Colonic mucosa (tissue), 4 donors: ENCODE measurements around the gene JAZF1. TPM values are rescaled to one million over a fixed set of nuclear protein-coding genes. Genes with fewer than 3 reads are reported as not detected.

Experiments
- DNase-seq: peaks from one replicate; pipeline ENCODE4 v3.0.0-alpha.2; 2020
- H3K27ac ChIP-seq: fragments of 200-600 bp; one replicate; pipeline ENCODE4 v1.8.0; 2021
- H3K27me3 ChIP-seq: fragments of 200-600 bp; one replicate; pipeline ENCODE4 v1.8.0; 2021
- H3K36me3 ChIP-seq: fragments of 200-600 bp; one replicate; pipeline ENCODE4 v1.8.0; 2021
- H3K4me1 ChIP-seq: fragments of 200-600 bp; one replicate; pipeline ENCODE4 v1.8.0; 2021; ENCODE audit warnings: mild to moderate bottlenecking
- H3K4me3 ChIP-seq: fragments of 200-600 bp; one replicate; pipeline ENCODE4 v1.8.0; 2021
- H3K9ac ChIP-seq, 2 donors: one replicate each; pipeline ENCODE4 v1.7.0; 2013; ENCODE audit warnings: control low read depth in 2 of 2, low read depth in 2 of 2, low read length in 2 of 2
- H3K9me3 ChIP-seq: fragments of 200-600 bp; one replicate; pipeline ENCODE4 v1.8.0; 2021
- intact Hi-C: fragments of 100-400 bp; cut with DNase I; formaldehyde crosslinking; loops from one replicate; pipeline ENCODE4 v1.14.1; 2022
- total RNA-seq, 2 donors: library from RNA; stranded (reverse); fragmentation: NEBNext Ultra II Directional in 1 of 2; extraction: Animal tissue kit (Norgen Biotek cat#: 25700) in 1 of 2; gene quantifications; one replicate each; pipeline ENCODE4 v1.2.1, GENCODE V29; 2021
- TF ChIP-seq, protein P1 (sequence below): fragments of 200-600 bp; IDR thresholded peaks from one replicate; pipeline ENCODE4 v1.8.0; 2022; ENCODE audit warnings: antibody characterized with exemption, mild to moderate bottlenecking
- donor health status: healthy.
- donor health status: DM: no; HTN: no; CAD: no.
- donor health status: DM: no; HTN: no; CAD: no.

Gene JAZF1
- total RNA-seq, 2 donors from 2014 or later: 1.8 to 10.1 TPM

DNA sequence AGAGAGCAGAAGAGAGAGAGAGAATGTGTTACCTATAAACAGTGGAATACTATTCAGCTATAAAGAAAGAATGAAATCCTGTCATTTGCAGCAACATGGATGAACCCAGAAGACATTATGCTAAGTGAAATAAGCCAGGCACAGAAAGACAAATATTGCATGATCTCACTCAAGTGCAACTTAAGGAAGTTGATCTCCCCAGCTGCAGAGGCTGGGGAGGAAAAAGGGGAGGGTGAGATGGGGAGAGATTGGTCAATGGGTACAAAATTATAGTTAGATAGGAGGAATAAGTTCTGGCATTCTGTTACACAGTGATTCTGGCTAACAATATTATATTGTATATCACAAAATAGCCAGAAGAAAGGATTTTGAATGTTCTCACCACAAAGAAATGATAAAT lies 11.2 kb upstream of the JAZF1 start:
- DNase-seq: no peak
- Histone ChIP-seq H3K9me3 (no peaks in the 10 kb centered on the region), H3K27ac (no peak overlapping the region), H3K36me3 (no peaks in the 10 kb centered on the region), H3K4me1 (no peaks in the 10 kb centered on the region), H3K4me3 (no peak overlapping the region), H3K27me3 (no peaks in the 10 kb centered on the region), H3K9ac (no peak overlapping the region)
- intact Hi-C loops: no loop called here
- TF ChIP-seq, protein P1, sequence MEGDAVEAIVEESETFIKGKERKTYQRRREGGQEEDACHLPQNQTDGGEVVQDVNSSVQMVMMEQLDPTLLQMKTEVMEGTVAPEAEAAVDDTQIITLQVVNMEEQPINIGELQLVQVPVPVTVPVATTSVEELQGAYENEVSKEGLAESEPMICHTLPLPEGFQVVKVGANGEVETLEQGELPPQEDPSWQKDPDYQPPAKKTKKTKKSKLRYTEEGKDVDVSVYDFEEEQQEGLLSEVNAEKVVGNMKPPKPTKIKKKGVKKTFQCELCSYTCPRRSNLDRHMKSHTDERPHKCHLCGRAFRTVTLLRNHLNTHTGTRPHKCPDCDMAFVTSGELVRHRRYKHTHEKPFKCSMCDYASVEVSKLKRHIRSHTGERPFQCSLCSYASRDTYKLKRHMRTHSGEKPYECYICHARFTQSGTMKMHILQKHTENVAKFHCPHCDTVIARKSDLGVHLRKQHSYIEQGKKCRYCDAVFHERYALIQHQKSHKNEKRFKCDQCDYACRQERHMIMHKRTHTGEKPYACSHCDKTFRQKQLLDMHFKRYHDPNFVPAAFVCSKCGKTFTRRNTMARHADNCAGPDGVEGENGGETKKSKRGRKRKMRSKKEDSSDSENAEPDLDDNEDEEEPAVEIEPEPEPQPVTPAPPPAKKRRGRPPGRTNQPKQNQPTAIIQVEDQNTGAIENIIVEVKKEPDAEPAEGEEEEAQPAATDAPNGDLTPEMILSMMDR: no peak

DNA sequence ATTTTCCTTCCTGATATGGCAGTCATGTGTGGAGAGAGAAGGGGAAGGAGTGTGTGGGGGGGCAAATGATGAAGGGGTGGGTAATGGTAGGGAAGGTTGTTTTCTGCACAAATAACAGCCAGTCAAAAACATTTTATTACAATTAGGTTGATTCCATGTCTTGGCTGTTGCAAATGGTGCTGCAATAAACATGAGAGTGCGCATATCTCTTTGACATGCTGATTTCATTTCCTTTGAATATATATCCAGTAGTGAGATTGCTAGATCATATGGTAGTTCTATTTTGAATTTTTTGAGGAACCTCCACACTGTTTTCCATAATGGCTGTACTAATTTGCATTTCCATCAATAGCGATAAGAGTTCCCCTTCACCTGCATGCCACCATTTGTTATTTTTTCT lies 10.6 kb upstream of the JAZF1 start:
- DNase-seq: no peak
- no peak overlapping the region for H3K27ac ChIP-seq
- no peak overlapping the region for H3K9ac ChIP-seq
- H3K4me1 ChIP-seq: no peaks in the 10 kb centered on the region
- H3K27me3 ChIP-seq: no peaks in the 10 kb centered on the region
- TF ChIP-seq, protein P1: no peak
- H3K9me3 ChIP-seq: no peaks in the 10 kb centered on the region
- H3K36me3 ChIP-seq: no peaks in the 10 kb centered on the region
- no peak overlapping the region for H3K4me3 ChIP-seq
- intact Hi-C loops: no loop called here

GRCh38 chr7:28190077-28190710 lies 9.6 kb upstream of the JAZF1 start:
- no peaks in the 10 kb centered on the region for H3K27me3 ChIP-seq
- H3K27ac ChIP-seq: no peak overlapping the region
- intact Hi-C loops: no loop called here
- H3K9ac ChIP-seq: no peak overlapping the region
- no peaks in the 10 kb centered on the region for H3K4me1 ChIP-seq
- TF ChIP-seq, protein P1: no peak
- no peak overlapping the region for H3K4me3 ChIP-seq
- DNase-seq: no peak
- no peaks in the 10 kb centered on the region for H3K36me3 ChIP-seq
- H3K9me3 ChIP-seq: no peaks in the 10 kb centered on the region

- TF ChIP-seq, protein P1: no peak
- intact Hi-C loops: no loop called here
- DNase-seq: no peak
- Histone ChIP-seq H3K27ac (no peak overlapping the region), H3K4me1 (no peaks in the 10 kb centered on the region), H3K27me3 (no peaks in the 10 kb centered on the region), H3K9me3 (no peaks in the 10 kb centered on the region), H3K4me3 (no peak overlapping the region), H3K9ac (no peak overlapping the region), H3K36me3 (no peaks in the 10 kb centered on the region)
Observed at GRCh38 chr7:28187012-28187411, 6.4 kb upstream of the JAZF1 start.

DNA sequence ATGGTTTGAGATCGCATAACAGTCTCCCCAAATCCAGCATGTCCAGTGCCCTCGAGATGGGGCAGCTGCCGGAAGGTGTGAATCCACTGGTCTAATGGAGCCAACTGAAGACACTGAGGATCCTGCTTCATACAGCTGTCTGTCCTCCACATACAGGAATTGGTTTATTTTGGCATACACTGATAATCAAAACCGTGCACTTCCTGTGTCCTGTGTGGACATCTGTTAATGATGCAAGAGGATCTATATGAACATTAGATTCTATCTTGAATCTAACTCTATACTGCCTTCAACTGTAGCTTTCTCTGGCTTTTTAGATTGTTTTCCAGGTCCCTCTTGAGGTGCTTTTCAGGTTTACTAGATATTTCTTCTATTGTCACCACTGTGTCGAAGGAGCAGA lies 3.0 kb upstream of the JAZF1 start:
- Histone ChIP-seq H3K9me3 (no peaks in the 10 kb centered on the region), H3K36me3 (no peaks in the 10 kb centered on the region), H3K9ac (no peak overlapping the region), H3K4me1 (no peaks in the 10 kb centered on the region), H3K4me3 (no peak overlapping the region), H3K27me3 (no peaks in the 10 kb centered on the region), H3K27ac (no peak overlapping the region)
- TF ChIP-seq, protein P1: no peak
- intact Hi-C loops: no loop called here
- no peak for DNase-seq
